ENCODE results near the gene FBLN2. TPM values are rescaled to one million over a fixed set of nuclear protein-coding genes. Genes with fewer than 3 reads are reported as not detected.
A peak's percentile ranks its signal among the peaks of the same experiment; 100 is the strongest.

FBLN2 gene
- total RNA-seq, 1 experiment from 2014 or later = 0.39 TPM

GRCh38 chr3:13526626-13526949 lies 22.3 kb upstream of the FBLN2 start:
- ATAC-seq (no peak), DNase-seq (ENCODE audit: low read depth, low spot score) (no peak)
- no peaks in the 10 kb centered on the region for H4K20me1 ChIP-seq (ENCODE audit: insufficient read depth)
- H3K79me2 ChIP-seq (ENCODE audit: insufficient read depth, low read length) = no peaks in the 10 kb centered on the region
- H3K9ac ChIP-seq (ENCODE audit: low read length) = no peak overlapping the region
- no peaks in the 10 kb centered on the region for H3K27me3 ChIP-seq (ENCODE audit: insufficient read depth, low read length)
- H3K9me2 ChIP-seq (ENCODE audit: insufficient read depth) = no peaks in the 10 kb centered on the region
- no TSS peak for BruUV-seq (replicated peaks)
- no peaks in the 10 kb centered on the region for H3K36me3 ChIP-seq (ENCODE audit: control insufficient read depth in 1 of 2, insufficient read depth in 2 of 2, low read length in 2 of 2)
- intact Hi-C loops (cut with micrococcal nuclease) = no loop called here
- H3K4me3 ChIP-seq (replicated peaks in 1 of 2; ENCODE audit: low read depth in 1 of 2, low read length in 2 of 2) = no peak overlapping the region
- ChIA-PET CTCF (no interaction called here), RAD21 (ENCODE audit: low non-redundant PET in 1 of 2, low total read pairs in 2 of 2, uncharacterized antibody in 2 of 2, unreplicated experiment in 2 of 2) (no interaction called here), POLR2A (no interaction called here)
- peak overlapping the region; percentile 32; the same call in 1 of the 2 replicates for H3K27ac ChIP-seq (ENCODE audit: low read depth, low read length)
- H3K9me3 ChIP-seq (ENCODE audit: control insufficient read depth in 1 of 2, insufficient read depth in 1 of 2, low read depth in 1 of 2, low read length in 2 of 2) = no peaks in the 10 kb centered on the region
- no peak for TF ChIP-seq SP1 (IDR thresholded peaks at IDR 0.05; ENCODE audit: low read depth)
- no peak for TF ChIP-seq FOSL1 (IDR thresholded peaks at IDR 0.05; ENCODE audit: low read depth)
- TF ChIP-seq CBX3 (IDR thresholded peaks at IDR 0.05; ENCODE audit: low read depth) = no peak
- no peak for TF ChIP-seq POLR2AphosphoS5 (IDR thresholded peaks at IDR 0.05; ENCODE audit: low read depth, low read length)
- TF ChIP-seq ZFX (IDR thresholded peaks at IDR 0.05) = no peak
- TF ChIP-seq EZH2phosphoT487 (IDR thresholded peaks at IDR 0.05; ENCODE audit: borderline replicate concordance) = no peak
- TF ChIP-seq ZNF274 (IDR thresholded peaks at IDR 0.05; ENCODE audit: low read depth, low read length) = no peak
- TF ChIP-seq POLR2A (IDR thresholded peaks at IDR 0.05; ENCODE audit: borderline replicate concordance, extremely low read depth, insufficient read depth, insufficient read length) = no peak
- no peak for TF ChIP-seq ATF3 (IDR thresholded peaks at IDR 0.05)
- TF ChIP-seq ELF1 (IDR thresholded peaks at IDR 0.05; ENCODE audit: borderline replicate concordance, low read depth) = no peak
- no peak for TF ChIP-seq YY1 (IDR thresholded peaks at IDR 0.05; ENCODE audit: extremely low read depth, insufficient replicate concordance, low read depth, low read length)
- no peak for TF ChIP-seq MAX (IDR thresholded peaks at IDR 0.05)
- TF ChIP-seq RAD21 (IDR thresholded peaks at IDR 0.05; ENCODE audit: low read depth) = no peak
- no peak for TF ChIP-seq JUND (IDR thresholded peaks at IDR 0.05)
- no peak for TF ChIP-seq ZBTB33 (IDR thresholded peaks at IDR 0.05; ENCODE audit: extremely low read depth, insufficient replicate concordance, low read length)
- no peak for TF ChIP-seq EGR1 (IDR thresholded peaks at IDR 0.05; ENCODE audit: low read depth)
- TF ChIP-seq CEBPB (IDR thresholded peaks at IDR 0.05; ENCODE audit: low read depth) = no peak
- TF ChIP-seq TCF7L2 (IDR thresholded peaks at IDR 0.05; ENCODE audit: borderline replicate concordance, extremely low read depth, insufficient read depth, insufficient read length) = no peak
- H3K4me2 ChIP-seq (ENCODE audit: low read length) = no peak overlapping the region
- no peak overlapping the region for H2AFZ ChIP-seq (ENCODE audit: low read depth, low read length, poor library complexity, severe bottlenecking)
- H3K4me1 ChIP-seq (ENCODE audit: control insufficient read depth in 1 of 2, insufficient read depth in 2 of 2, low read length in 2 of 2) = peaks cover 0 to 17% of the 10 kb centered on the region in 2 experiments; a peak in 2 of 4 replicates

Data from HCT116 (cell line).